Natural killer cell (primary cell): Measurements from ENCODE around the gene DUT. TPM values are rescaled to one million over a fixed set of nuclear protein-coding genes. Genes with fewer than 3 reads are reported as not detected.

Source experiments
- ATAC-seq, 3 donors: fragments of 150-1000 bp in 2 of 3; fragments of 200-7000 bp in 1 of 3; cut with Tn5 transposase; 1 replicate in 1 of 3; 2 replicates in 2 of 3; pipeline ENCODE4 v1.10.0; 2021; ENCODE audit warnings: mild to moderate bottlenecking in 2 of 3, moderate library complexity in 2 of 3
- DNase-seq, 2 donors: peaks; one replicate each; pipeline versions ENCODE4 v3.0.0 to v3.0.0-alpha.2; 2013 to 2021; ENCODE audit warnings: mixed read lengths in 1 of 2
- H3K27ac ChIP-seq: one replicate; pipeline ENCODE4 v1.5.1; 2013; ENCODE audit warnings: mild to moderate bottlenecking, low read length
- H3K27me3 ChIP-seq: one replicate; pipeline ENCODE4 v1.6.1; 2013; ENCODE audit warnings: low read length; ENCODE audit not compliant: control insufficient read depth, insufficient read depth
- H3K36me3 ChIP-seq: one replicate; pipeline ENCODE4 v1.6.1; 2013; ENCODE audit warnings: low read length; ENCODE audit not compliant: control insufficient read depth, insufficient read depth
- H3K4me1 ChIP-seq: one replicate; pipeline ENCODE4 v1.6.1; 2013; ENCODE audit warnings: low read length; ENCODE audit not compliant: control insufficient read depth, insufficient read depth
- H3K4me3 ChIP-seq: one replicate; pipeline ENCODE4 v1.5.1; 2013; ENCODE audit warnings: low read length
- H3K9me3 ChIP-seq: one replicate; pipeline ENCODE4 v1.6.1; 2013; ENCODE audit warnings: low read length; ENCODE audit not compliant: control insufficient read depth, insufficient read depth
- H3K27ac Mint-ChIP-seq, 2 donors: one replicate each; pipeline ENCODE4 v1.8.0; 2022; ENCODE audit warnings: mild to moderate bottlenecking in 2 of 2, mixed read lengths in 2 of 2, moderate library complexity in 1 of 2
- H3K27me3 Mint-ChIP-seq, 2 donors: one replicate each; pipeline ENCODE4 v1.8.0; 2022; ENCODE audit warnings: low read depth in 2 of 2, mixed read lengths in 2 of 2
- H3K36me3 Mint-ChIP-seq: one replicate; pipeline ENCODE4 v1.8.0; 2022; ENCODE audit warnings: mixed read lengths
- H3K4me1 Mint-ChIP-seq, 2 donors: one replicate each; pipeline ENCODE4 v1.8.0; 2022; ENCODE audit warnings: mixed read lengths in 2 of 2
- H3K4me3 Mint-ChIP-seq: one replicate; pipeline ENCODE4 v1.8.0; 2022; ENCODE audit warnings: mild to moderate bottlenecking, moderate library complexity, mixed read lengths
- H3K9me3 Mint-ChIP-seq, 2 donors: one replicate each; pipeline ENCODE4 v1.8.0; 2022; ENCODE audit warnings: mixed read lengths in 2 of 2
- CTCF ChIP-seq: fragments of 200-600 bp; IDR thresholded peaks from one replicate; pipeline ENCODE4 v1.8.0; 2022; ENCODE audit warnings: antibody characterized with exemption
- WGBS: methylation state at CpG from one replicate; pipeline ENCODE4 v1.1.7; 2013; ENCODE audit warnings: missing lambda C conversion rate; ENCODE audit not compliant: insufficient coverage; 5-methylcytosine and 5-hydroxymethylcytosine counted together
- intact Hi-C: fragments of 100-400 bp; cut with micrococcal nuclease; formaldehyde crosslinking; loops from one replicate; pipeline ENCODE4 v1.14.2; 2022
- total RNA-seq, 4 donors: library from RNA; stranded (reverse); fragments of 120-200 nt in 1 of 4; gene quantifications; one replicate each; pipeline versions ENCODE4 v1.2.3 to v1.2.4, GENCODE V29; 2013 to 2022

The DUT gene
- total RNA-seq, 3 donors from 2014 or later (not counting 1 experiment from before 2014, with no cell fraction given) = 34.4 to 48.3 (median 44.8) TPM

DNA sequence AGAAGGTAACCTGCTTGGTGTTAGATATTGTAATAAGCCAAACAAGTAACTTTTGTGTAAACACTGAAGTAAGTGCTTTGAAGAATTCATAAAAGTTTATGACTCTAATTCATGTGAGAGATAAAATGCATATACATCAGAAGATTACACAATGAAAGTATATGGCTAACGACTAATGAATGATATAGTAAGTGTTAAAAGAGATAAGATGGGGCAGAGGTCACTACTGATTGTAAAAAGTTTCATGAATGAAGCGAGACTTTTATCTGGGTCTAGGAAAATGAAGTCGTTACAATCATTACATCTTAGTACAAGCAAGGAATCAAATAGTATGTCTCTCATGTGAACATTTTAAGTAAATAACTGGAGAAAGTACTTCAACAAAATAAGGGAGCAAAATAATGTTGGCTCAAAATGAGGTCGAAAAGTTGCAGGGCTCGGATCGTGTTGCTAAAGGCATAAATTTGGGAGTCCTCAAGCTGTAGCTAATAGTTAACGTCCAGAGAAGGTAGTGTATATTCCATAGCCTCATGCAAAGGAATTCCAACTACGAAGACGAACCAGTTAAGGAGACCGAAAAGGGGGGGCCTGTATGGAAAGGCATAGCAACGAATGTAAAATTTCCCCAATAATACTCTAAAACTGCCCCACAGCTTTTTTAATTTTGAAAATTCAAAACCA, 984 bp upstream of the DUT start:
- no peak for TF ChIP-seq CTCF
- no peak for ATAC-seq
- H3K36me3 Mint-ChIP-seq = no peaks in the 10 kb centered on the region

DNA sequence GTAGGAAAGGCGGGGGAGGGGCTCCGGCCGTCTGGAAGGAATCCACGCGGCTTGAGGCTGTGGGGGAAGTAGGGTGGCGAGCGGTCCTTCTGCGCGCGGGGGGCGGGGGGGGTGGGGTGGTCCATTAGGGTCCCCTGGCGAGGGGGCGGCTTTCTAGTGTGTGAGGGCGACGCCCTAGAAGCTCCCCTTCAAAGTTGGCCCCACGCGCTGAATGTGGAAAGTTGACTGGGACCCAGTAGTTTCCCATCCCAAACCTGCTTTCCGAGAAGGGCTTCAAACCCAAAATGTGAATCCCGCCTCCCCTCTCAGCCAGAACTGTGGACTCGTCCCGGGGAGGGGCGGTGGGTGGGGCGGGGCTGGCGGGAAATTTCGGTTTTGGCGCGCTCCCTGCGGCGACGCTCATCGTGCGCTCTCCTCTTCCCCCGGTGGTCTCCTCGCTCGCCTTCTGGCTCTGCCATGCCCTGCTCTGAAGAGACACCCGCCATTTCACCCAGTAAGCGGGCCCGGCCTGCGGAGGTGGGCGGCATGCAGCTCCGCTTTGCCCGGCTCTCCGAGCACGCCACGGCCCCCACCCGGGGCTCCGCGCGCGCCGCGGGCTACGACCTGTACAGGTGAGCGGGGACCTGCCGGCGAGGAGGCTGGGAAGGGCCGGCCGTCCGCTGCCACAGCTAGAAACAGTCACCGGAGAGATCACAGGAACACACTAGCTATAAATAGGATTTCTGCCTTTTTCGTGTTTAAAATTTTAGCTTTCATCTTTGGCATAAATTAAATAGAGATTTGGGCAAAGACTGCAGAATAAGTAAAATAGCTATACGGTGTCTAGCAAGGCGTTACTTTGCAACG, 790 bp downstream of the DUT start:
- ATAC-seq (peak; percentile 62 to 74 (median 63)), DNase-seq (peak; percentile 39 to 82)
- Mint-ChIP-seq H3K4me3 (peak overlapping the region; percentile 99), H3K27me3 (no peaks in the 10 kb centered on the region), H3K4me1 (peaks cover 21 to 25% of the 10 kb centered on the region in 2 donors), H3K36me3 (no peaks in the 10 kb centered on the region), H3K27ac (peak overlapping the region; percentile 96), H3K9me3 (no peaks in the 10 kb centered on the region)
- Histone ChIP-seq H3K27me3 (no peaks in the 10 kb centered on the region), H3K36me3 (peaks cover 14% of the 10 kb centered on the region), H3K27ac (peak overlapping the region; percentile 95), H3K4me3 (peak overlapping the region; percentile 86), H3K4me1 (peaks cover 14% of the 10 kb centered on the region), H3K9me3 (no peaks in the 10 kb centered on the region)
- intact Hi-C loops = no loop called here
- WGBS = under 1% methylated on average over 64 of the region's 64 CpGs
- TF ChIP-seq CTCF = no peak

More for the DNA sequence above, 984 bp upstream of the DUT start:
- H3K36me3 ChIP-seq = peaks cover 5% of the 10 kb centered on the region
- Mint-ChIP-seq H3K27ac (peak overlapping the region; percentile 96), H3K4me3 (peak overlapping the region; percentile 99), H3K27me3 (no peaks in the 10 kb centered on the region), H3K4me1 (peaks cover 21 to 25% of the 10 kb centered on the region in 2 donors), H3K9me3 (no peaks in the 10 kb centered on the region)
- peak overlapping the region; percentile 86 for H3K4me3 ChIP-seq
- H3K9me3 ChIP-seq = no peaks in the 10 kb centered on the region
- 33% methylated on average over 4 of the region's 11 CpGs for WGBS
- H3K4me1 ChIP-seq = peaks cover 14% of the 10 kb centered on the region
- intact Hi-C loops = no loop called here
- peak overlapping the region; percentile 95 for H3K27ac ChIP-seq
- peak in 1 of 2 donors; percentile 5 for DNase-seq
- no peaks in the 10 kb centered on the region for H3K27me3 ChIP-seq

DNA sequence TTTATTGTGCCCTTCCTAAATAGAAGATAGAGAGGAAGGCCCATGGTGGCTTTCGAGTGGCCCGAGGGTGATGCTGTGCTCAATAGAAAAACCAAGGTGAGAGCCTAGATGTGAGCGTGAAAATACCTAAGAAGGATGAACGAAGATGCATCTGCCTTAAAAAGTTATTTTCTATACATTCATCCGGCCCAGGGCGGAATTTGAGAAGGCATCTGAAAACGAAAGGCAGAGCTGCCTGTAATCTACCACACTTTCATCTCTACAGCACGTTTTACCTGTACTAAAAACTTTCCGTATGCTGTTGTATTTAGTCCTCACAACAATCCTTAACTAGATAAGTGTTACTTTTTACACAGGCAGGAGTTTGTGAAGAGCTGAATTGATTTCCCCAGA, 1.4 kb downstream of the DUT start:
- 36% methylated on average over 8 of the region's 9 CpGs for WGBS
- DNase-seq = peak in 1 of 2 donors; percentile 19
- no peaks in the 10 kb centered on the region for H3K9me3 ChIP-seq
- H3K27me3 Mint-ChIP-seq = no peaks in the 10 kb centered on the region
- H3K36me3 Mint-ChIP-seq = no peaks in the 10 kb centered on the region
- TF ChIP-seq CTCF = no peak
- intact Hi-C loops = no loop called here
- H3K27me3 ChIP-seq = no peaks in the 10 kb centered on the region
- peak overlapping the region; percentile 99 for H3K4me3 Mint-ChIP-seq
- peak overlapping the region; percentile 96 for H3K27ac Mint-ChIP-seq
- no peak overlapping the region for H3K27ac ChIP-seq
- peaks cover 21 to 25% of the 10 kb centered on the region in 2 donors for H3K4me1 Mint-ChIP-seq
- H3K9me3 Mint-ChIP-seq = no peaks in the 10 kb centered on the region
- no peak overlapping the region for H3K4me3 ChIP-seq
- peaks cover 14% of the 10 kb centered on the region for H3K36me3 ChIP-seq
- peaks cover 14% of the 10 kb centered on the region for H3K4me1 ChIP-seq
- no peak for ATAC-seq
